H1 (cell line): ENCODE data around the gene POLR3A. TPM values are rescaled to one million over a fixed set of nuclear protein-coding genes. Genes with fewer than 3 reads are reported as not detected.

Experiments used
- ASH2L ChIP-seq: fragments of 200-600, 300-600 bp; sonication (generic); IDR thresholded peaks from one replicate; pipeline ENCODE4 v1.7.1; 2017; ENCODE audit warnings: low read length
- CEBPB ChIP-seq: IDR thresholded peaks from 2 replicates; pipeline ENCODE4 v1.6.1; 2012; ENCODE audit warnings: low read depth, low read length
- CHD1 ChIP-seq: IDR thresholded peaks from 2 replicates; pipeline ENCODE4 v1.6.1; 2012; ENCODE audit warnings: low read depth, low read length, improper control_type of control experiment
- CHD7 ChIP-seq: fragments of 300-600 bp; sonication (generic); IDR thresholded peaks from 2 replicates; pipeline ENCODE4 v1.7.1; 2012; ENCODE audit warnings: low read length, moderate library complexity, mild to moderate bottlenecking, inconsistent platforms; ENCODE audit not compliant: insufficient replicate concordance
- E2F6 ChIP-seq: IDR thresholded peaks from 2 replicates; pipeline ENCODE4 v1.6.1; 2012; ENCODE audit warnings: inconsistent platforms
- JUN ChIP-seq: IDR thresholded peaks from 2 replicates; pipeline ENCODE4 v1.6.1; 2011; ENCODE audit warnings: low read depth, mild to moderate bottlenecking, improper control_type of control experiment, low read length
- MAFK ChIP-seq: IDR thresholded peaks from 2 replicates; pipeline ENCODE4 v1.6.1; 2012; ENCODE audit warnings: low read depth, mild to moderate bottlenecking, improper control_type of control experiment, low read length
- POU5F1 ChIP-seq: IDR thresholded peaks from 2 replicates; pipeline ENCODE4 v1.6.1; 2011; ENCODE audit warnings: low read depth, mild to moderate bottlenecking, low read length, moderate library complexity
- RBBP5 ChIP-seq: IDR thresholded peaks from 2 replicates; pipeline ENCODE4 v1.7.1; 2012; ENCODE audit warnings: low read depth, mild to moderate bottlenecking, inconsistent platforms, low read length, moderate library complexity, borderline replicate concordance
- SAP30 ChIP-seq: fragments of 300-600 bp; sonication (generic); IDR thresholded peaks from 2 replicates; pipeline ENCODE4 v1.7.1; 2012; ENCODE audit warnings: low read length, moderate library complexity, mild to moderate bottlenecking, inconsistent platforms; ENCODE audit not compliant: insufficient read depth, insufficient replicate concordance
- ZNF274 ChIP-seq: IDR thresholded peaks from 2 replicates; pipeline ENCODE4 v1.7.0; 2012; ENCODE audit warnings: low read length, borderline replicate concordance; ENCODE audit errors: extremely low read depth
- polyA plus RNA-seq, 7 experiments: library from polyadenylated mRNA; depleted of rRNA in 3 of 7; stranded (reverse) in 5 of 7; unstranded in 2 of 7; fragments of >200 nt in 5 of 7; fragments of 200-250 nt in 2 of 7; gene quantifications; 1 replicate in 5 of 7; 2 replicates in 1 of 7; 4 replicates in 1 of 7; pipeline versions ENCODE4 v1.2.1 to v1.2.3, GENCODE V29; 2011 to 2013; ENCODE audit warnings: missing spikeins in 2 of 7, mixed read lengths in 2 of 7
- total RNA-seq: library from RNA; stranded (reverse); fragmentation: NEBNext Ultra II Directional; extraction: Animal tissue kit (Norgen Biotek cat#: 25700); gene quantifications from 2 replicates; pipeline ENCODE4 v1.2.1, GENCODE V29; 2021

POLR3A gene
- total and polyA plus RNA-seq, 2 of the 8 experiments (the other 6 are each of a cell fraction or from before 2014, with no cell fraction given), result 11.3 to 38.6 TPM

- TF ChIP-seq CHD7 (no peak), RBBP5 (no peak), CEBPB (no peak), MAFK (no peak), ZNF274 (no peak), E2F6 (no peak), JUN (no peak), ASH2L (no peak), SAP30 (no peak), CHD1 (no peak), POU5F1 (no peak)
Measured at GRCh38 chr10:78063236-78063635, 33.9 kb upstream of the POLR3A start (continued).
